Lower leg skin (tissue), 4 donors: Measurements from ENCODE around the gene ZNF418. TPM values are rescaled to one million over a fixed set of nuclear protein-coding genes. Genes with fewer than 3 reads are reported as not detected.
"Not testable (repeated sequence)": the region's sequence is repeated elsewhere in the genome, so short reads cannot be mapped to it uniquely, and the experiment has no call there.

Experiments
- DNase-seq, 2 donors: peaks; one replicate each; pipeline ENCODE4 v3.0.0-alpha.2; 2019; ENCODE audit warnings: low spot score in 2 of 2
- H3K4me3 ChIP-seq: fragments of 200-600 bp; sonication (generic); 2 replicates; pipeline ENCODE4 v1.5.1; 2017; ENCODE audit warnings: mild to moderate bottlenecking, low read depth; ENCODE audit not compliant: poor library complexity, severe bottlenecking
- CTCF ChIP-seq, 3 donors: fragments of 450-650 bp; IDR thresholded peaks; one replicate each; pipeline ENCODE4 v1.5.1; 2016; ENCODE audit warnings: antibody characterized with exemption in 3 of 3, mild to moderate bottlenecking in 3 of 3, moderate library complexity in 2 of 3
- POLR2A ChIP-seq, 2 donors: fragments of 450-650 bp; IDR thresholded peaks; one replicate each; pipeline ENCODE4 v1.6.1; 2016 to 2017; ENCODE audit warnings: antibody characterized with exemption in 2 of 2, mild to moderate bottlenecking in 1 of 2, moderate library complexity in 1 of 2
- WGBS, 2 donors: methylation state at CpG; one replicate each; pipeline ENCODE4 v1.1.5; 2018; 5-methylcytosine and 5-hydroxymethylcytosine counted together
- intact Hi-C: fragments of 100-400 bp; cut with DNase I; formaldehyde crosslinking; loops from one replicate; pipeline ENCODE4 v1.15.0; 2023; ENCODE audit warnings: low total_unique reads
- total RNA-seq, 4 donors: library from RNA; depleted of rRNA; stranded (reverse); fragments of >200 nt; gene quantifications; one replicate each; pipeline ENCODE4 v1.1.0, GENCODE V29; 2016

The ZNF418 gene
- total RNA-seq, 4 donors from 2014 or later, result 4.3 to 10.9 (median 6.2) TPM

GRCh38 chr19:57887195-57887941 is 47.8 kb downstream of the ZNF418 start:
- intact Hi-C loops, result no loop called here
- WGBS, 2 donors, result 23 to 25% methylated on average over 6 of the region's 6 CpGs
- TF ChIP-seq POLR2A (IDR thresholded peaks at IDR 0.05), result no peak
- no peak for TF ChIP-seq CTCF (IDR thresholded peaks at IDR 0.05)
- peak in 1 of 2 donors; percentile 0 for DNase-seq
- no peak overlapping the region for H3K4me3 ChIP-seq

- no peak overlapping the region for H3K4me3 ChIP-seq
- intact Hi-C loops, result no loop called here
- 89% methylated on average over 3 of the region's 3 CpGs for WGBS, 2 donors
- no peak for TF ChIP-seq POLR2A (IDR thresholded peaks at IDR 0.05)
- no peak for TF ChIP-seq CTCF (IDR thresholded peaks at IDR 0.05)
- no peak for DNase-seq
These were observed 49.2 kb downstream of the ZNF418 start for GRCh38 chr19:57886046-57886445.

- H3K4me3 ChIP-seq, intact Hi-C loops: not testable (repeated sequence)
- WGBS, 2 donors, result 92 to 97% methylated on average over 8 of the region's 8 CpGs
- DNase-seq, result peak in 1 of 2 donors; percentile 3
These were observed 61.1 kb downstream of the ZNF418 start for GRCh38 chr19:57873883-57874799.

GRCh38 chr19:57872450-57872849 is 62.8 kb downstream of the ZNF418 start:
- TF ChIP-seq CTCF (IDR thresholded peaks at IDR 0.05) (no peak), POLR2A (IDR thresholded peaks at IDR 0.05) (no peak)
- H3K4me3 ChIP-seq, result no peak overlapping the region
- intact Hi-C loops, result no loop called here
- no peak for DNase-seq

Other genes starting within 250 kb of the ZNF418 start
- gene ZNF154, start 226.2 kb downstream of the ZNF418 start, total RNA-seq, result 1 to 10 TPM in 1 of 4 donors, under 1 TPM in 3; 0.15 to 1.0 (median 0.77) TPM
- gene ZNF671, start 207.8 kb downstream of the ZNF418 start, total RNA-seq, result 1 to 10 TPM in 2 of 4 donors, under 1 TPM in 2; 0.88 to 4.3 (median 2.0) TPM
- gene ZNF776, start 188.6 kb downstream of the ZNF418 start, total RNA-seq, result 10 to 100 TPM in 3 of 4 donors, 1 to 10 TPM in 1; 9.5 to 23.7 (median 13.0) TPM
- gene ZNF586, start 165.7 kb downstream of the ZNF418 start, total RNA-seq, result 10 to 100 TPM in 3 of 4 donors, 1 to 10 TPM in 1; 9.1 to 21.4 (median 17.5) TPM
- gene ZNF552, start 120.5 kb downstream of the ZNF418 start, total RNA-seq, result 1 to 10 TPM; 5.4 to 7.0 (median 5.9) TPM
- gene ZNF587B, start 105.1 kb downstream of the ZNF418 start, total RNA-seq, result 10 to 100 TPM; 11.8 to 16.7 (median 13.7) TPM
- 10 to 100 TPM; 10.6 to 18.0 (median 17.2) TPM for gene ZNF587, start 85.5 kb downstream of the ZNF418 start, total RNA-seq
- gene ZNF814, start 46.4 kb downstream of the ZNF418 start, total RNA-seq, result 10 to 100 TPM in 2 of 4 donors, 1 to 10 TPM in 2; 6.9 to 18.4 (median 10.0) TPM
- 10 to 100 TPM in 3 of 4 donors, 1 to 10 TPM in 1; 6.6 to 25.5 (median 11.6) TPM for gene ZNF417, start 18.8 kb downstream of the ZNF418 start, total RNA-seq
- 10 to 100 TPM in 1 of 4 donors, 1 to 10 TPM in 3; 7.8 to 11.3 (median 9.1) TPM for gene ZNF256, start 12.3 kb upstream of the ZNF418 start, total RNA-seq
- gene C19orf18, start 39.1 kb upstream of the ZNF418 start, total RNA-seq, result not detected
- 10 to 100 TPM in 3 of 4 donors, 1 to 10 TPM in 1; 9.6 to 53.4 (median 16.3) TPM for gene ZNF606, start 67.4 kb upstream of the ZNF418 start, total RNA-seq
- under 1 TPM in 1 of 4 donors, not detected in 3; 0.23 TPM for gene ZSCAN1, start 98.6 kb upstream of the ZNF418 start, total RNA-seq
- 1 to 10 TPM; 4.8 to 5.9 (median 5.5) TPM for gene ZNF135, start 123.9 kb upstream of the ZNF418 start, total RNA-seq
- 10 to 100 TPM; 35.3 to 64.3 (median 50.9) TPM for gene ZSCAN18, start 162.8 kb upstream of the ZNF418 start, total RNA-seq
- gene ZNF329, start 215.4 kb upstream of the ZNF418 start, total RNA-seq, result 10 to 100 TPM in 1 of 4 donors, 1 to 10 TPM in 3; 8.7 to 12.1 (median 9.2) TPM
- 10 to 100 TPM; 32.5 to 58.5 (median 34.2) TPM for gene ZNF274, start 247.7 kb upstream of the ZNF418 start, total RNA-seq